Measurements from ENCODE around the gene ADAMTS12. TPM values are rescaled to one million over a fixed set of nuclear protein-coding genes. Genes with fewer than 3 reads are reported as not detected.

Gene ADAMTS12
- total RNA-seq, 1 experiment from 2014 or later, result 1.2 TPM

GRCh38 chr5:33938507-33938796, 46.7 kb upstream of the ADAMTS12 start:
- no peak overlapping the region for H3K27ac Mint-ChIP-seq (ENCODE audit: unreplicated experiment)
- peaks cover 51% of the 10 kb centered on the region for H3K27me3 Mint-ChIP-seq (ENCODE audit: unreplicated experiment)
- no peaks in the 10 kb centered on the region for H3K36me3 Mint-ChIP-seq (ENCODE audit: insufficient read depth, unreplicated experiment)
- TF ChIP-seq CTCF (IDR thresholded peaks at IDR 0.05; ENCODE audit: unreplicated experiment), result no peak
- DNase-seq, result no peak
- intact Hi-C loops (cut with micrococcal nuclease; ENCODE audit: unreplicated experiment), result loop anchor here (10.0 kb wide), 2 partner anchors 174 to 354 kb away; no protein-coding TSS in a partner anchor
- H3K4me3 Mint-ChIP-seq (ENCODE audit: low read depth, unreplicated experiment), result no peak overlapping the region
- CTCF ChIA-PET, result no interaction called here
- no TSS peak for BruUV-seq (replicated peaks)
- H3K4me1 Mint-ChIP-seq (ENCODE audit: low read depth, unreplicated experiment), result peaks cover 9% of the 10 kb centered on the region
- no peaks in the 10 kb centered on the region for H3K9me3 Mint-ChIP-seq (ENCODE audit: low read depth, unreplicated experiment)

GRCh38 chr5:33937707-33938506, 46.1 kb upstream of the ADAMTS12 start:
- DNase-seq, result no peak
- Mint-ChIP-seq H3K36me3 (ENCODE audit: insufficient read depth, unreplicated experiment) (no peaks in the 10 kb centered on the region), H3K4me1 (ENCODE audit: low read depth, unreplicated experiment) (peaks cover 9% of the 10 kb centered on the region), H3K27ac (ENCODE audit: unreplicated experiment) (no peak overlapping the region), H3K27me3 (ENCODE audit: unreplicated experiment) (peaks cover 46% of the 10 kb centered on the region), H3K9me3 (ENCODE audit: low read depth, unreplicated experiment) (no peaks in the 10 kb centered on the region), H3K4me3 (ENCODE audit: low read depth, unreplicated experiment) (no peak overlapping the region)
- intact Hi-C loops (cut with micrococcal nuclease; ENCODE audit: unreplicated experiment), result loop anchor here (10.0 kb wide), 2 partner anchors 173 to 353 kb away; no protein-coding TSS in a partner anchor
- TF ChIP-seq CTCF (IDR thresholded peaks at IDR 0.05; ENCODE audit: unreplicated experiment), result no peak
- BruUV-seq (replicated peaks), result no TSS peak
- CTCF ChIA-PET, result no interaction called here

GRCh38 chr5:33937017-33937706, 45.4 kb upstream of the ADAMTS12 start:
- H3K36me3 Mint-ChIP-seq (ENCODE audit: insufficient read depth, unreplicated experiment), result no peaks in the 10 kb centered on the region
- BruUV-seq (replicated peaks), result no TSS peak
- TF ChIP-seq CTCF (IDR thresholded peaks at IDR 0.05; ENCODE audit: unreplicated experiment), result no peak
- intact Hi-C loops (cut with micrococcal nuclease; ENCODE audit: unreplicated experiment), result loop anchor here (10.0 kb wide), 2 partner anchors 172 to 352 kb away; no protein-coding TSS in a partner anchor
- peaks cover 9% of the 10 kb centered on the region for H3K4me1 Mint-ChIP-seq (ENCODE audit: low read depth, unreplicated experiment)
- no peak overlapping the region for H3K4me3 Mint-ChIP-seq (ENCODE audit: low read depth, unreplicated experiment)
- H3K27me3 Mint-ChIP-seq (ENCODE audit: unreplicated experiment), result peaks cover 43% of the 10 kb centered on the region
- no peaks in the 10 kb centered on the region for H3K9me3 Mint-ChIP-seq (ENCODE audit: low read depth, unreplicated experiment)
- DNase-seq, result no peak
- no peak overlapping the region for H3K27ac Mint-ChIP-seq (ENCODE audit: unreplicated experiment)
- CTCF ChIA-PET, result no interaction called here

- DNase-seq, result no peak
- CTCF ChIA-PET, result no interaction called here
- Mint-ChIP-seq H3K4me3 (ENCODE audit: low read depth, unreplicated experiment) (no peak within 1 kb of the TSS), H3K27ac (ENCODE audit: unreplicated experiment) (no peak within 1 kb of the TSS), H3K36me3 (ENCODE audit: insufficient read depth, unreplicated experiment) (no peaks in the 10 kb centered on the region), H3K27me3 (ENCODE audit: unreplicated experiment) (peaks cover 43% of the 10 kb centered on the region), H3K9me3 (ENCODE audit: low read depth, unreplicated experiment) (no peaks in the 10 kb centered on the region), H3K4me1 (ENCODE audit: low read depth, unreplicated experiment) (peaks cover 9% of the 10 kb centered on the region)
- intact Hi-C loops (cut with micrococcal nuclease; ENCODE audit: unreplicated experiment), result loop anchor here (10.0 kb wide), 2 partner anchors 172 to 352 kb away; no protein-coding TSS in a partner anchor
- TF ChIP-seq CTCF (IDR thresholded peaks at IDR 0.05; ENCODE audit: unreplicated experiment), result no peak
- no TSS peak for BruUV-seq (replicated peaks)
These were observed 44.7 kb upstream of the ADAMTS12 start, which contains the start of gene RXFP3 for GRCh38 chr5:33936381-33937016. Gene RXFP3 (plus strand): TSS chr5:33936386. CDS start chr5:33936741, 355 bp downstream.

Measured in Calu3 (cell line).